Renal cortical epithelial cell (primary cell): ENCODE measurements around the gene STIMATE. TPM values are rescaled to one million over a fixed set of nuclear protein-coding genes. Genes with fewer than 3 reads are reported as not detected.

ENCODE experiments used
- DNase-seq: peaks from one replicate; pipeline ENCODE4 v3.0.0-alpha.2; 2011; ENCODE audit warnings: low read depth
- total RNA-seq: library from RNA; depleted of rRNA; stranded (reverse); fragments of >200 nt; gene quantifications from 2 replicates; pipeline ENCODE4 v1.2.3, GENCODE V29; 2014

Gene STIMATE
- total RNA-seq, 1 donor from 2014 or later = 12.1 TPM

DNA sequence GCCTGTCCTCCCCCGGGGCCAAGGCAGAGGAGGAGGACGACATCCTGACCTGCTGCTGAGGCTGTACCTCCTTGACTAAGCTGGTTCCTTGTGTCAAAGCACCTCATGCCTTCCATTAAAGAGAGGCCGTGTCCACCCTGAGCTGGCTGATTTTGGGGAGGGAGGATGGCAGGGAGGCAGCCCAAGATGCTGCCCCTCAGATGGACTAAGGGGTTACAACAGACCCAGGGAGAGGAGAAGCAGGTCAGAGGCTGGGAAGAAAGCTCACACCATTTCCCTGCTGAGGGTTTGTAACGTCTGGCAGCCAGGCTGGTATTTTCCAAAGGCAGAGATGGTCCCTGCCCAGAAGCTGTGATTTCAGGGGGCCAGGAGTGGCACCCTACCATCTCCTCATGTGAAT is 105.4 kb downstream of the STIMATE start:
- no peak for DNase-seq

- DNase-seq = no peak
These were observed 106.0 kb downstream of the STIMATE start for GRCh38 chr3:52791366-52791765.

DNA sequence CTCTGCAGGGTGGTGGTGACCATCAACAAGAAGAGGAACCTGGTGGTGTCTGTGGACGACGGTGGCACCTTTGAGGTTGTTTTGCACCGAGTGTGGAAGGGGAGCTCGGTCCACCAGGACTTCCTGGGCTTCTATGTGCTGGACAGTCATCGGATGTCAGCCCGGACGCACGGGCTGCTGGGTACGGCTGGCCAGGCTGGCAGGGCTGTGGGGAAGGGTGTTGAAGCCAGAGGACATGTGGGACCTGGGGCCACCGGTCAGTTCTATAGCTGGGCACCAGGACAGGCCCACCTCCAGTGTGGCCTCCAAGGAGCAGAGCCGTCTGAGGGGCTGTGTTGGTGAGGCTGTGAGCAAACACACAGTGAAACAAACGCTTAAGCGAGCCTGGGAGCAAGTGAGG is 106.6 kb downstream of the STIMATE start:
- no peak for DNase-seq

DNA sequence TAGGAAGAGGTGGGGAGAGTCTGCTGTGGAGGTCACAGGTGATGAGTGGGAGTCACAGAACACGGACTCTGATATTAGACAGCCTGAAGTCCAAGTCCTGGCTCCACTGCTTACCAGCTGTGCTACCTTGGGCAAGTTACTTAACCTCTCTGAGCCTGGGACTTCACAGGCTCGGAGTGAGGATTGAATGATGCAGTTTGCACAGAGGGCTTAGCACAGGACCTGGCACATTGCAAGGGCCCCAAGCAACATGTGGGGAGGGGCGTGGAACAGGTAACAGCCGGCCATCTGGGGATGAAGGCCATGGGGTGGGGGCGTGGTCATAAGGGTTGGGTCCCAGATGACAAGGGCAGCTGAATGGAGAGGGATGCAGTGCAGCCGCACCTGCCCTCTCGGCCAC is 107.0 kb downstream of the STIMATE start:
- DNase-seq = no peak

DNA sequence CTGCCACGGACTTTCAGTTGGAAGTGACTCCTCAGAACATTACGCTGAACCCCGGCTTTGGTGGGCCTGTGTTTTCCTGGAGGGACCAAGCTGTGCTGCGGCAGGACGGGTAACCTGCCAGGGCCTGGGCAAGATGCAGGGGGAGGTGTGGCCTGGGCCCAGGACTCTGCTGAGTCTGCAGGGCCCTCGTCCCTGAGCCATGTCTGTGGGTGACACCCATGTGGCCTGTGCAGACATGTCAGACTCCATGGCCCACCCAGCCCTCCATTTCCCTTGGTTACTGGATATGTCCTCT is 107.7 kb downstream of the STIMATE start:
- no peak for DNase-seq

DNA sequence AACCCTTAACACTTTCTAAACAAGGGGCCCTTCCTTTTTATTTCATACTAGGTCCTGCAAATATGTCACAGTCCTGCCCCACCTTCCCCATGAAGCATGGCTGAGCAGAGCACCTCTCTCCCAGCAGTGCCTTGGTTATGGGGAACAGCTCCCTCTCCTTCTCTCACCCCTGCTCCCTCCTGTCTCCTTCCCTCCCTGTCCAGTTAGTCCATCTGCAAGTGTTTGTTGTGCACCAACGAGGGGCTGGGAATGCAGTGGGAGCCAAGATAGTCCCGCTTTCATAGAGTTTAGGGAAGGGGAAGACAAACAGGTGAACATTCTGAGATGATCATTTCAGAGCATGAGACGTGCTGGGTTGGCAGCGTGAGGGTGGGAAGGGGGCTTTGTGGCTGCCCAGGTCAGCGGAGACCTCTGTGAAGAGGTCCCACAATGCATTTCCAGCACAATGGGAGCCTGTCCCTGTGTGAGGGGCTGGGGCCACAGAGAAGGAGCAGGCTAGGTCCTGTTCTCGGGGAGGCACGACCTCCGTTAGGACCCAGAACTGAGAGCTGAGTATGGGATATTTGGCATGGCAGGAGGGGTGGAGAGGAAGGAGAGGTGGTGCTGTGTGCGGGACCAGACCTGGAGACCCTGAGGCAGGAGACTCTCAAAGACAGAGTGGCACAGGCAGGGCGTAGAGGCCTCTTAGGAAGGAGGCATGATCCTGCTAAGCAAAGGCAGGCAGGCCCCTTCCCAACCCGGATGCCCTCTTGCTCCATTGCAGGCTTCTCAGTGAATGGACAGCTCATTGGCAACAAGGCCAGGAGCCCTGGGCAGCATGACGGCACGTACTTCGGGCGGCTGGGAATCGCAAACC is 108.2 kb downstream of the STIMATE start:
- DNase-seq = no peak

DNA sequence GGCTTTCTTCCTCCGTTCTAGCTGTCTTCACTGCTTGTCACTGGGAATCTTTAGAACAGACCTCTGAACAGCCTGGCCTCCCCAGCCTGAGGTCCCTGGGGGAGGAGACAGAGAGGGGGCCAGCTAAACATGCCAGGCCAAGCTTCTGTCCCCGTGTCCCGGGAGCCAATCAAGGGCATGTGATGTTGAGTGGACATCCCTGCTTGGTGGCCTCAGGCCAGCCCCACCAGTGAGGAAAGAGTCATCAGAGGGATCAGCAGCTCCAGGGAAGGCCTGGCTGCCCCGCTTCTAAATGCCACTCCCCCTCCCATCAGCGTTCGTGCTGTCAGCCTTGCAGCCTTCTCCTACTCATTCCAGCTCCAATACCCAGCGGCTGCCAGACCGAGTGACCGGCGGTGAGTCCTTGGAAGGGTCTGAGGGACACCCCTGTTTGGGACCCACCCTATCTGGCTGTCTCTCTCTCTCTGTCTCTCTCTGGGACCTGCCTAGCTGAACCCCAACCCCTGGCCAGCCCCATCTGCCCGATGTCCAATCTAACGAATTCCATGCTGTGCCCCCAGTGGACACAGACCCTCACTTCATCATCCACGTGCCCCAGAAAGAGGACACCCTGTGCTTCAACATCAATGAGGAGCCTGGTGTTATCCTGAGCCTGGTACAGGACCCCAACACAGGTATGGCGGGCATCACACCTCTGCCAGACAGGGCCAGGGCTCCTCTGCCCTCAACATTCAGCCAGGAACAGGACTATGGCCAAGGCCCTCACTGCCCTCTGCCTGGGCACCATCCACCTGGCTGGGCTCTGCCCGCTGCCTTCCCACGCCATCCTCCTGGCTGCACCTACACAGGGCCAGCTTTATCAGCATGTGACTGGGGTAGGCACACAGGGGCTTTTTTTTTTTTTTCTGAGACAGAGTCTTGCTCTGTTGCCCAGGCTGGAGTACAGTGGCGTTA is 109.4 kb downstream of the STIMATE start:
- DNase-seq = no peak

DNA sequence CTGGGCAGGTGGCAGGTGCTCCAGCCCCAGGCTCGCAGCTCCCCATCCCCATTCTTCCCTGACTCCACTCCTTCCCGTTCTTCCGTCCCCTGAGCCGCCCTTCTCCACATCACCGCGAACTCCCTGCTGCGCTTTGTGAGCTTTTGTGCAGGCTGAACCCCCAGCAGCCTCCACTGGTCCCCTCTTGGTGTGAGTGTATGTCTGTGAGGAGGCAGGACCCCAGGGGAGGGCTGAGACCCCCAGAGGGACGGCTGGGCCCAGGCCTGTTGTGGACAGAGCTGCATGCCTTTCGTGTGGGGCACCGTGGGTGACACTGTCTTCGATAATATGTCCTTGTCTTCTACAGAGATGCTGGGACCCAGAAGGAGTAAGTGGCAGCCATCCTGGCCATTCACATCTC is 110.1 kb downstream of the STIMATE start:
- DNase-seq = no peak

Other genes with a start within 250 kb of the STIMATE start
- 43.6 and 91.2 TPM in 2 replicates for gene PBRM1, start 211.6 kb downstream of the STIMATE start, total RNA-seq
- 113 and 177 TPM in 2 replicates for gene GNL3, start 211.5 kb downstream of the STIMATE start, total RNA-seq
- 52.8 and 133 TPM in 2 replicates for gene GLT8D1, start 191.8 kb downstream of the STIMATE start, total RNA-seq
- gene SPCS1, start 191.4 kb downstream of the STIMATE start, total RNA-seq = 52.4 and 77.1 TPM in 2 replicates
- 21.9 and 30.8 TPM in 2 replicates for gene NEK4, start 126.6 kb downstream of the STIMATE start, total RNA-seq
- not detected in 2 replicates for gene ITIH1, start 119.9 kb downstream of the STIMATE start, total RNA-seq
- not detected in 2 replicates for gene ITIH3, start 102.8 kb downstream of the STIMATE start, total RNA-seq
- 1.9 TPM in 1 of 2 replicates, not detected in the other for gene ITIH4, start 66.9 kb downstream of the STIMATE start, total RNA-seq
- gene MUSTN1, start 62.5 kb downstream of the STIMATE start, total RNA-seq = not detected in 2 replicates
- 6.0 and 12.0 TPM in 2 replicates for gene SFMBT1, start 148.5 kb upstream of the STIMATE start, total RNA-seq
- 15.0 and 16.5 TPM in 2 replicates for gene RFT1, start 232.9 kb upstream of the STIMATE start, total RNA-seq